AG10803 (cell line): ENCODE results near the gene FAT4.

Experiments
- DNase-seq: peaks from one replicate; pipeline ENCODE4 v3.0.0; 2010; ENCODE audit warnings: low read depth
- H3K4me3 ChIP-seq: 2 replicates; pipeline ENCODE4 v1.5.1; 2011; ENCODE audit warnings: mild to moderate bottlenecking, low read length, control low read depth
- CTCF ChIP-seq: conservative IDR thresholded peaks from 2 replicates; pipeline ENCODE4 v1.5.1; 2011; ENCODE audit warnings: mild to moderate bottlenecking, low read length, control low read depth, inconsistent platforms

The FAT4 gene, protein sequence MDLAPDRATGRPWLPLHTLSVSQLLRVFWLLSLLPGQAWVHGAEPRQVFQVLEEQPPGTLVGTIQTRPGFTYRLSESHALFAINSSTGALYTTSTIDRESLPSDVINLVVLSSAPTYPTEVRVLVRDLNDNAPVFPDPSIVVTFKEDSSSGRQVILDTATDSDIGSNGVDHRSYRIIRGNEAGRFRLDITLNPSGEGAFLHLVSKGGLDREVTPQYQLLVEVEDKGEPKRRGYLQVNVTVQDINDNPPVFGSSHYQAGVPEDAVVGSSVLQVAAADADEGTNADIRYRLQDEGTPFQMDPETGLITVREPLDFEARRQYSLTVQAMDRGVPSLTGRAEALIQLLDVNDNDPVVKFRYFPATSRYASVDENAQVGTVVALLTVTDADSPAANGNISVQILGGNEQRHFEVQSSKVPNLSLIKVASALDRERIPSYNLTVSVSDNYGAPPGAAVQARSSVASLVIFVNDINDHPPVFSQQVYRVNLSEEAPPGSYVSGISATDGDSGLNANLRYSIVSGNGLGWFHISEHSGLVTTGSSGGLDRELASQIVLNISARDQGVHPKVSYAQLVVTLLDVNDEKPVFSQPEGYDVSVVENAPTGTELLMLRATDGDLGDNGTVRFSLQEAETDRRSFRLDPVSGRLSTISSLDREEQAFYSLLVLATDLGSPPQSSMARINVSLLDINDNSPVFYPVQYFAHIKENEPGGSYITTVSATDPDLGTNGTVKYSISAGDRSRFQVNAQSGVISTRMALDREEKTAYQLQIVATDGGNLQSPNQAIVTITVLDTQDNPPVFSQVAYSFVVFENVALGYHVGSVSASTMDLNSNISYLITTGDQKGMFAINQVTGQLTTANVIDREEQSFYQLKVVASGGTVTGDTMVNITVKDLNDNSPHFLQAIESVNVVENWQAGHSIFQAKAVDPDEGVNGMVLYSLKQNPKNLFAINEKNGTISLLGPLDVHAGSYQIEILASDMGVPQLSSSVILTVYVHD (N-terminal part only)

DNA sequence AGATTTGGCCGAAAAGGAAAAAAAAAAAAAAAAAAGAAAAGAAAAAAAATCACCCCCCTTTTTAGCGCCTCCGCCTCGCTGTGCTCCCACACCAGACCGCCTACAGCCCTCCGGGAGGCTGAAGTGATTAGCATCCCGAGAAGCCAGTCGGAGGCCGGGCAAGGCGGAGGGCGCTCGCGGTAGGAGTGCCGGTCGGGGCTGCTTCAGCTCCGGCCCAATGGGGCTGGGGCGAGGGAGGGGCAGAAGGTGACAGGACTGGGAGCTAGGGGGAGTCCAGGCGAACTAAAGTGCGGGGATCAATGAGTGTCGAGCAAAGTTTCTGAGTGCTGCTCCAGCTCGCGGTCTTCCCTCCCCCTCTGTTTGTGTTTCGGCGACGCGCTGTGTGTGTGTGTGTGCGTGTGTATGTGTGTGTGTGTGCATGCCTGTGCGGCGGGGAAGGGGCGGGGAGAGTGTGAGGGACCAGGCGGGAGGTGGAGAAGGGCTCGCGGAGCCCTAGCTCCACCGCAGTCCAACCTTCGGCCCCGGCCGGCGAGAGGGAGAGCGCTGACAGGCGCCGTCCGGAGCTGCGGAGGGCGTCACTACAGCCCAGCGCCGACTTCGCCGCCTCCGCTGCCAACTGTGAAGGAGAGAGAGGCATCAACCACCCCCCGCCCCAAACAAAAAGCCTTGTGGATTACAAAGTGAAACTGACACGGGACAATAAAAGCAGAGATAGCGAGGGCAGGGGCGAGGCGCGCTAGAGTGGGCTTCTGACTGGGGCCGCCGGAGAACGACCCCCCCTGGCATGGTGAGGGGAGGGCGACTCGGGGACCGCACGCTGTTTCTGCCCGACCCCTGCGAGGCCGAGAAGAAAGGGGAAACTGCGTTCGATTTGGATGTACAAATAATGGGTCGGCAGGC, at the start of gene FAT4:
Gene FAT4, plus strand, starts transcription at position 280 of the 900 bp plus-strand sequence. CDS start 1,457 bp downstream, outside the sequence.
- peak within 1 kb of the TSS; percentile 94 for H3K4me3 ChIP-seq
- peak; percentile 34 for TF ChIP-seq CTCF
- DNase-seq = peak; percentile 99

DNA sequence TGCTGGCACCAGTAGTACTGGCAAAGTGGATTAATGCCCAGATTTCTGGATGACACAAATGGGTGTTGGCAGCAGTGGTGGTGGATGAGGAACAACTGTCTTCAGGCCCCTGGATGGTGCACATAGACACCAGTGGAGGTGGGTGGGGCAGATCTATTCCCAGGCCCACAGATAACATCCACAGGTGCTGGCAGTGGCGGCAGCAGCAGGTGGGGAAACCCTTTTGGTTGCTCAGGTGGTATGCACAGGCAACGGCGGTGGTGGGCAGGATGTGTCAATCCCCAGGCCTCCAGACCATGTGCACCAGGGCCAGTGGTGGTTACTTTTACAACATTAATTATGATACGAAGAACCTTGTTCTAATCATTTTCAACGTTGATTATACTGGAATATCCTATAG, 48.9 kb upstream of the FAT4 start:
- TF ChIP-seq CTCF = no peak
- no peak overlapping the region for H3K4me3 ChIP-seq

DNA sequence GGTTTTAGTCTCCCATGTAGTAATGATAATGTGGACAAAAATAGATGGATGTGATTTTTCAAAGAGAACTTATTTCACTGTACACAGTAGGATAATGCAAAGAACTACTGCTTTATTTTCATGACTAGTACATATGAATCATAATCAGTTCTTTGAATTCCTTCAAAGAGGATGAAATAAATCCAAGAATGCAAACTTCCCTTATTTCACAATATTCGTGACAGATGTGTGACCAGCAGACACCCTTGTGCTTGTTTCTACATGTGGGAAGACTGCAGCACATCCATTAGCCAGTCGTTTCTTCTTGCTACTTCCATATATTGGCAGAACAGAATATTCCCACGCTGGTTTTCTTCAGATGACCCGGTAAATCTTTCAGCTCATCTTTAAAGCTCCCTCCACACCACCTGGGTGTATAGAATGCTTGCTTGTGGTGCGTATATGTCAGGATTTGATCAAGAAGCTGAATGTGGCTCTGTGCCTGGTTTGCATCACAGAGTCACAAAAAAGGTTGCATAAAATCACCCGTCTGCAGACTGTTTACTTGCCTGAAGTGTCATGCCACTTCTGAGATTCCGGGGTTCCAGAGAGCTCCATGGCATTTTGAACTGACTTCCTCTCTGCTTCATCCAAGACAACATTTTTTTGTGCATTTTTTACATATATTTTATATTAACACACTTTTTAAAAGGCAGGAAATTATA, 47.7 kb upstream of the FAT4 start:
- H3K4me3 ChIP-seq = no peak overlapping the region
- peak; percentile 85 for DNase-seq
- TF ChIP-seq CTCF = no peak

More for the DNA sequence above, 48.9 kb upstream of the FAT4 start:
- DNase-seq = no peak

DNA sequence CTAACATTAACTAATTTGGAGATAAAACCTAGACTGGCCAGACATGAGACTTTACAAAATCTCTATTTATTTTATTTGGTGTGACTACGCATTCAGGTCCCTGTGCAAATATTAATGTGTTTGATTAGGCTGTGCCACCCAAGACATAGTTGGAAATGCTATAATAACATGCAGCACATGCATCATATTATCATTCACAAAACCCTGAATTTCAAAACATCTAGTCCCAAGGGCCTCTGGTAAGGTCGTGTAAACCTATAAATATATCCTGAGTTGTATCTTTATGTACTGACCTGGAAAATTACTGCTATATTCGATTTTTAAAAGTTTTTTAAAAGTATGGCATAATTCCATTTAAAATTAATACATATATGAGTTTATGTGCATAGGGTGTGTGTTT, 47.1 kb upstream of the FAT4 start:
- H3K4me3 ChIP-seq = no peak overlapping the region
- no peak for TF ChIP-seq CTCF
- no peak for DNase-seq

DNA sequence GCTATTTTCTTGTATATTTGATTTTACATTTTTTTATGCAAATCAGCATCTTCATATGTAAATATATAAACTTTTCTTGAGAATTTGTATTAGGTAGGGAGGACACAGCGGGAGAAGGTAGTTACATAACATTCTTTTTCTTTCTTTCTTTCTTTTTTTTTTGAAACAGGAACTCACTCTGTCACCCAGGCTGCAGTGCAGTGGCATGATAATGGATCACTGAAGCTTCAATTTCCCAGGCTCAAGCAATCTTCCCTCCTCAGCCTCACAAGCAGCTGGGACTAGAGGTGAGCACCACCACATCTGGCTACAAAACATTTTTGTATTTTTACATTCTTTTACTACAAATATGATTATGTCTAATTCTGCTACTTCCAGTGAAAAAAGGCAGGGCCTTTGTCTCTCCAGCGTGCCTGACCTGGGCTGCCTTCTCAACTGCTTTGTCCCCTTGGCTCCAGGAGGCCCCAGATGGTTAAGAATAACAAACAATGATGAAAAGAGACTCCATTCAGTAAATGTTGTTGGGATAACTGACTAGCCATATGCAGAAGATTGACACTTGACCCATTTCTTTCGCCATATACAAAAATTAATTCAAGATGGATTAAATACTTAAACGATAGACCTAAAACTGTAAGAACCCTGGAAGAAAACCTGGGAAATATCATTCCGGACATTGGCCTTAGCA, 46.5 kb upstream of the FAT4 start:
- no peak for TF ChIP-seq CTCF
- no peak for DNase-seq
- H3K4me3 ChIP-seq = no peak overlapping the region
